HEK293T (cell line): ENCODE measurements around the gene CBR3.

Experiments
- ARNT ChIP-seq: fragments of 450-650 bp; IDR thresholded peaks from 2 replicates; pipeline ENCODE4 v1.6.1; 2017; ENCODE audit warnings: mild to moderate bottlenecking
- BHLHE40 ChIP-seq: fragments of 450-650 bp; IDR thresholded peaks from 2 replicates; pipeline ENCODE4 v1.6.1; 2016; ENCODE audit warnings: mild to moderate bottlenecking, moderate library complexity, borderline replicate concordance
- CTBP1 ChIP-seq: fragments of 450-650 bp; IDR thresholded peaks from 2 replicates; pipeline ENCODE4 v1.6.1; 2016; ENCODE audit warnings: borderline replicate concordance
- FOXA1 ChIP-seq: fragments of 450-650 bp; IDR thresholded peaks from 2 replicates; pipeline ENCODE4 v1.6.1; 2016; ENCODE audit warnings: mild to moderate bottlenecking
- HDGF ChIP-seq: fragments of 450-650 bp; IDR thresholded peaks from 2 replicates; pipeline ENCODE4 v1.6.1; 2017; ENCODE audit warnings: antibody characterized with exemption, borderline replicate concordance
- L3MBTL2 ChIP-seq: fragments of 450-650 bp; conservative IDR thresholded peaks from 2 replicates; pipeline ENCODE4 v1.6.1; 2016; ENCODE audit warnings: mild to moderate bottlenecking
- LEF1 ChIP-seq: fragments of 450-650 bp; IDR thresholded peaks from 2 replicates; pipeline ENCODE4 v1.6.1; 2017; ENCODE audit warnings: mild to moderate bottlenecking, borderline replicate concordance
- SP1 ChIP-seq: fragments of 450-650 bp; IDR thresholded peaks from 2 replicates; pipeline ENCODE4 v1.6.1; 2017
- SUZ12 ChIP-seq: fragments of 450-650 bp; IDR thresholded peaks from 2 replicates; pipeline ENCODE4 v1.6.1; 2016; ENCODE audit warnings: mild to moderate bottlenecking
- TARDBP ChIP-seq: fragments of 450-650 bp; IDR thresholded peaks from 2 replicates; pipeline ENCODE4 v1.6.1; 2016
- ZNF384 ChIP-seq: fragments of 450-650 bp; IDR thresholded peaks from 2 replicates; pipeline ENCODE4 v1.6.1; 2016

GRCh38 chr21:36159356-36159921, 24.6 kb downstream of the CBR3 start:
- TF ChIP-seq ARNT (no peak), SUZ12 (no peak), SP1 (no peak), BHLHE40 (no peak), L3MBTL2 (no peak), FOXA1 (no peak), TARDBP (no peak), HDGF (no peak), CTBP1 (no peak), LEF1 (no peak), ZNF384 (no peak)
